Measurements from ENCODE around the gene RTP3. TPM values are rescaled to one million over a fixed set of nuclear protein-coding genes. Genes with fewer than 3 reads are reported as not detected.

RTP3 gene
- total and polyA plus RNA-seq, 4 donors, result 1.0 to 61.7 (median 26.6) TPM

GRCh38 chr3:46463868-46464241 is 33.9 kb upstream of the RTP3 start:
- H3K9me3 ChIP-seq (ENCODE audit: control insufficient read depth in 4 of 4, low read length in 3 of 4), result no peaks in the 10 kb centered on the region
- no peaks in the 10 kb centered on the region for H3K36me3 ChIP-seq (ENCODE audit: control insufficient read depth in 4 of 4, insufficient read depth in 3 of 4, low read depth in 1 of 4, low read length in 3 of 4)
- H3K27ac ChIP-seq (ENCODE audit: low read depth in 1 of 2, low read length in 2 of 2), result no peak overlapping the region
- H3K27me3 ChIP-seq (ENCODE audit: control insufficient read depth in 4 of 4, insufficient read depth in 4 of 4, low read length in 3 of 4), result peaks cover 0 to 9% (median 0%) of the 10 kb centered on the region in 4 donors
- peak; percentile 26 for DNase-seq (ENCODE audit: low spot score)
- H3K4me3 ChIP-seq (ENCODE audit: low read depth in 1 of 3, low read length in 3 of 3), result no peak overlapping the region
- WGBS, result 65% methylated on average over 8 of the region's 8 CpGs
- no peak overlapping the region for H3K9ac ChIP-seq (ENCODE audit: low read depth in 1 of 2, low read length in 2 of 2)
- TF ChIP-seq GABPA (IDR thresholded peaks at IDR 0.05 in 1 of 2, conservative IDR thresholded peaks at IDR 0.05 in 1 of 2) (no peak), YY1 (IDR thresholded peaks at IDR 0.05) (no peak), CTCF (IDR thresholded peaks at IDR 0.05; ENCODE audit: low read depth, low read length, missing input control) (no peak), MAX (IDR thresholded peaks at IDR 0.05) (no peak), EGR1 (IDR thresholded peaks at IDR 0.05; ENCODE audit: low read depth in 2 of 2) (no peak), HNF4G (IDR thresholded peaks at IDR 0.05) (no peak), RAD21 (IDR thresholded peaks at IDR 0.05) (no peak), RXRA (IDR thresholded peaks at IDR 0.05) (no peak), TAF1 (conservative IDR thresholded peaks at IDR 0.05) (no peak), ATF3 (IDR thresholded peaks at IDR 0.05) (no peak), JUND (IDR thresholded peaks at IDR 0.05) (no peak)
- TF ChIP-seq, protein P1, sequence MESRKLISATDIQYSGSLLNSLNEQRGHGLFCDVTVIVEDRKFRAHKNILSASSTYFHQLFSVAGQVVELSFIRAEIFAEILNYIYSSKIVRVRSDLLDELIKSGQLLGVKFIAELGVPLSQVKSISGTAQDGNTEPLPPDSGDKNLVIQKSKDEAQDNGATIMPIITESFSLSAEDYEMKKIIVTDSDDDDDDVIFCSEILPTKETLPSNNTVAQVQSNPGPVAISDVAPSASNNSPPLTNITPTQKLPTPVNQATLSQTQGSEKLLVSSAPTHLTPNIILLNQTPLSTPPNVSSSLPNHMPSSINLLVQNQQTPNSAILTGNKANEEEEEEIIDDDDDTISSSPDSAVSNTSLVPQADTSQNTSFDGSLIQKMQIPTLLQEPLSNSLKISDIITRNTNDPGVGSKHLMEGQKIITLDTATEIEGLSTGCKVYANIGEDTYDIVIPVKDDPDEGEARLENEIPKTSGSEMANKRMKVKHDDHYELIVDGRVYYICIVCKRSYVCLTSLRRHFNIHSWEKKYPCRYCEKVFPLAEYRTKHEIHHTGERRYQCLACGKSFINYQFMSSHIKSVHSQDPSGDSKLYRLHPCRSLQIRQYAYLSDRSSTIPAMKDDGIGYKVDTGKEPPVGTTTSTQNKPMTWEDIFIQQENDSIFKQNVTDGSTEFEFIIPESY (IDR thresholded peaks at IDR 0.05), result no peak
- H3K4me1 ChIP-seq (ENCODE audit: control insufficient read depth in 4 of 4, insufficient read depth in 4 of 4, low read length in 3 of 4), result no peaks in the 10 kb centered on the region

GRCh38 chr3:46464326-46465195 is 33.2 kb upstream of the RTP3 start, which contains the start of gene LTF:
Gene LTF (minus strand): TSS chr3:46464905. CDS start chr3:46464867, 38 bp downstream.
- Histone ChIP-seq H3K9me3 (ENCODE audit: control insufficient read depth in 4 of 4, low read length in 3 of 4) (no peaks in the 10 kb centered on the region), H3K9ac (ENCODE audit: low read depth in 1 of 2, low read length in 2 of 2) (no peak within 1 kb of the TSS), H3K4me1 (ENCODE audit: control insufficient read depth in 4 of 4, insufficient read depth in 4 of 4, low read length in 3 of 4) (no peaks in the 10 kb centered on the region), H3K27ac (ENCODE audit: low read depth in 1 of 2, low read length in 2 of 2) (no peak within 1 kb of the TSS), H3K36me3 (ENCODE audit: control insufficient read depth in 4 of 4, insufficient read depth in 3 of 4, low read depth in 1 of 4, low read length in 3 of 4) (no peaks in the 10 kb centered on the region), H3K4me3 (ENCODE audit: low read depth in 1 of 3, low read length in 3 of 3) (no peak within 1 kb of the TSS), H3K27me3 (ENCODE audit: control insufficient read depth in 4 of 4, insufficient read depth in 4 of 4, low read length in 3 of 4) (peaks cover 0 to 9% (median 0%) of the 10 kb centered on the region in 4 donors)
- DNase-seq (ENCODE audit: low spot score), result peak; percentile 28
- WGBS, result 20% methylated on average over 44 of the region's 44 CpGs
- TF ChIP-seq NR2F2 (IDR thresholded peaks at IDR 0.05) (no peak), REST (IDR thresholded peaks at IDR 0.05) (no peak), JUND (IDR thresholded peaks at IDR 0.05) (no peak), TAF1 (conservative IDR thresholded peaks at IDR 0.05) (no peak), ATF3 (IDR thresholded peaks at IDR 0.05) (no peak), HNF4G (IDR thresholded peaks at IDR 0.05) (no peak), HNF4A (conservative IDR thresholded peaks at IDR 0.05) (no peak), EGR1 (IDR thresholded peaks at IDR 0.05; ENCODE audit: low read depth in 2 of 2) (no peak), FOXA2 (IDR thresholded peaks at IDR 0.05) (no peak), SP1 (IDR thresholded peaks at IDR 0.05) (no peak), FOXA1 (IDR thresholded peaks at IDR 0.05) (no peak), CTCF (IDR thresholded peaks at IDR 0.05; ENCODE audit: low read depth, low read length, missing input control) (no peak)
- TF ChIP-seq, protein P1 (IDR thresholded peaks at IDR 0.05), result no peak

Data from liver (tissue), 9 donors.